SH-SY5Y (cell line): Measurements from ENCODE around the gene LRRC8D.

Source experiments
- GATA2 ChIP-seq: IDR thresholded peaks from 2 replicates; pipeline ENCODE4 v1.6.1; 2011; ENCODE audit warnings: mild to moderate bottlenecking, low read depth, low read length
- GATA3 ChIP-seq: IDR thresholded peaks from 2 replicates; pipeline ENCODE4 v1.6.1; 2011; ENCODE audit warnings: low read depth, mild to moderate bottlenecking, low read length, moderate library complexity

DNA sequence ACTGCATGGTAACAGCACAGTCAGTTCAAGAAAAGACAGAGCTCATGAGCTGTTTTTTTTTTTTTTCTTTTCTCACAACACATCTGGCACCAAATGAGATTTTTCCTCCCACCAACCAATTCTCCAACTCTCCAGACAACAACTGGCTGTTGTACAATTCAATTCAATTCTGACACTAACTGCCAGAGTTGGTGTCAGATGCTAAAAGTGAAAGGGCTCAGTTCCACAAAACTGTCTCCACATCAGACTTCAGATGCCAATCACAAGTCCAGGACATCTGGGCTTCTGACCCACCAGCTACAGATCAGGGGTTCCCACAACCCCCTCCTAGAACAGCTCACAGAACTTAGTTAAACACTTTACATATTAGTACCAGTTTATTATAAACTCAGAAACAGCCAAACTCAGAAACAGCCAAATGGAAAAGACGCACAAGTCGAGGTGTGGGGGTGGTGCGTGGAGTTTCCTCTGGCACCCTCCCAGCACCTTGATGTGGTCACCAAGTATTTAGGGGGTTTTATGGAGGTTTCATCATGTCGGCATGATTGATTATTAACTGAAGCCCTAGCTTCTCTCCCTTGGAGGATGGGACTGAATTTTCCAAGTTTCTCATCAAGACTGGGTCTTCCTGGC is 39.2 kb upstream of the LRRC8D start:
- TF ChIP-seq GATA2 (no peak), GATA3 (no peak)
